GM18498 (cell line): ENCODE results near the gene MIPEP.
"Not testable (repeated sequence)": the region's sequence is repeated elsewhere in the genome, so short reads cannot be mapped to it uniquely, and the experiment has no call there.

Source experiments
- ATAC-seq: cut with Tn5 transposase; IDR thresholded peaks from one replicate; pipeline ENCODE4 v1.9.1; 2021; ENCODE audit warnings: mild to moderate bottlenecking, moderate library complexity; ENCODE audit not compliant: unreplicated experiment

MIPEP gene

GRCh38 chr13:23778002-23778652, 111.1 kb downstream of the MIPEP start:
- no peak for ATAC-seq

GRCh38 chr13:23777575-23777870, 111.7 kb downstream of the MIPEP start:
- ATAC-seq, result peak; percentile 25

GRCh38 chr13:23776698-23777574, 112.3 kb downstream of the MIPEP start:
- peak; percentile 98 for ATAC-seq

- no peak for ATAC-seq
Measured at GRCh38 chr13:23772717-23773116, 116.5 kb downstream of the MIPEP start.

GRCh38 chr13:23771956-23772355, 117.2 kb downstream of the MIPEP start:
- ATAC-seq, result no peak

GRCh38 chr13:23771552-23771951, 117.6 kb downstream of the MIPEP start:
- ATAC-seq, result peak; percentile 96

GRCh38 chr13:23770973-23771372, 118.2 kb downstream of the MIPEP start:
- no peak for ATAC-seq

GRCh38 chr13:23770428-23770827, 118.8 kb downstream of the MIPEP start:
- ATAC-seq, result no peak

GRCh38 chr13:23769401-23769800, 119.8 kb downstream of the MIPEP start:
- ATAC-seq, result no peak

GRCh38 chr13:23767838-23768237, 121.4 kb downstream of the MIPEP start:
- no peak for ATAC-seq

- ATAC-seq, result no peak
Measured at GRCh38 chr13:23766939-23767338, 122.3 kb downstream of the MIPEP start.

- ATAC-seq, result no peak
Measured at GRCh38 chr13:23766283-23766682, 122.9 kb downstream of the MIPEP start.

- ATAC-seq, result no peak
Measured at GRCh38 chr13:23765531-23765930, 123.7 kb downstream of the MIPEP start.

GRCh38 chr13:23763318-23763717, 125.9 kb downstream of the MIPEP start:
- ATAC-seq, result no peak

- ATAC-seq, result not testable (repeated sequence)
Measured at GRCh38 chr13:23761760-23762159, 127.4 kb downstream of the MIPEP start.

- no peak for ATAC-seq
Measured at GRCh38 chr13:23760000-23760399, 129.2 kb downstream of the MIPEP start.

- no peak for ATAC-seq
Measured at GRCh38 chr13:23758798-23759527, 130.2 kb downstream of the MIPEP start.

GRCh38 chr13:23754997-23755396, 134.2 kb downstream of the MIPEP start:
- ATAC-seq, result no peak

- ATAC-seq, result no peak
Measured at GRCh38 chr13:23754506-23754905, 134.7 kb downstream of the MIPEP start.

GRCh38 chr13:23753458-23753857, 135.7 kb downstream of the MIPEP start:
- no peak for ATAC-seq

GRCh38 chr13:23752111-23753001, 136.8 kb downstream of the MIPEP start:
- peak; percentile 66 for ATAC-seq
